Ishikawa (cell line): ENCODE data around the gene WDR59.

Experiments
- EP300 ChIP-seq: IDR thresholded peaks from 2 replicates; pipeline ENCODE4 v1.6.1; 2012; ENCODE audit warnings: borderline replicate concordance
- MAX ChIP-seq: IDR thresholded peaks from 2 replicates; pipeline ENCODE4 v1.6.1; 2012
- RAD21 ChIP-seq: IDR thresholded peaks from 2 replicates; pipeline ENCODE4 v1.6.1; 2012; ENCODE audit warnings: low read depth

GRCh38 chr16:75027520-75028300 lies 42.8 kb upstream of the WDR59 start:
- TF ChIP-seq MAX: no peak
- no peak for TF ChIP-seq EP300
- no peak for TF ChIP-seq RAD21
